Endothelial cell of umbilical vein (primary cell): ENCODE data around the gene ARHGEF7. TPM values are rescaled to one million over a fixed set of nuclear protein-coding genes. Genes with fewer than 3 reads are reported as not detected.

Experiments used
- BruUV-seq: library from RNA; stranded (reverse); fragments of 400-500 nt; replicated peaks from 2 replicates; lab custom pipeline; 2021; lab: Mats Ljungman, UMichigan
- CTCF ChIA-PET: fragments of 300-600, 350-600 bp; sonication (Branson Sonifier 250); formaldehyde crosslinking; loops from one replicate; lab custom pipeline; 2021; ENCODE audit warnings: antibody characterized with exemption, inconsistent platforms; lab: Charles Lee
- POLR2A ChIA-PET: fragments of 300-600, 350-600 bp; sonication (Branson Sonifier 250); formaldehyde crosslinking; loops from one replicate; lab custom pipeline; 2021; ENCODE audit warnings: antibody characterized with exemption, inconsistent platforms; lab: Charles Lee
- DNase-seq: peaks from one replicate; pipeline ENCODE4 v3.0.0-alpha.2; 2011; ENCODE audit warnings: low read depth, low spot score
- FAIRE-seq: peaks from 2 replicates; lab custom pipeline; 2011; peaks lifted over from hg19 to GRCh38; lab: Jason Lieb, UNC
- H2AFZ ChIP-seq: 2 replicates; pipeline ENCODE4 v1.6.0; 2012; ENCODE audit warnings: low read depth, low read length, control low read depth, inconsistent platforms
- H3K27ac ChIP-seq: 2 replicates; pipeline ENCODE4 v1.5.1; 2011; ENCODE audit warnings: low read depth, mild to moderate bottlenecking, control low read depth, low read length, moderate library complexity; ENCODE audit not compliant: insufficient read depth
- H3K27me3 ChIP-seq, 2 experiments: 2 replicates each; pipeline versions ENCODE4 v1.6.0 to v1.6.1; 2011; ENCODE audit warnings: low read length in 2 of 2, mixed read lengths in 1 of 2; ENCODE audit not compliant: control insufficient read depth in 2 of 2, insufficient read depth in 2 of 2
- H3K36me3 ChIP-seq, 2 experiments: 2 replicates in 1 of 2; 3 replicates in 1 of 2; pipeline ENCODE4 v1.5.1; 2011; ENCODE audit warnings: low read length in 2 of 2, mild to moderate bottlenecking in 1 of 2, moderate library complexity in 1 of 2; ENCODE audit not compliant: control insufficient read depth in 2 of 2, insufficient read depth in 2 of 2; ENCODE audit errors: extremely low read depth in 1 of 2
- H3K4me1 ChIP-seq: 3 replicates; pipeline ENCODE4 v1.5.1; 2011; ENCODE audit warnings: mild to moderate bottlenecking, low read length; ENCODE audit not compliant: control insufficient read depth, insufficient read depth; ENCODE audit errors: extremely low read depth
- H3K4me2 ChIP-seq: 2 replicates; pipeline ENCODE4 v1.6.1; 2011; ENCODE audit warnings: low read length, control low read depth, mixed read lengths; ENCODE audit not compliant: insufficient read depth
- H3K4me3 ChIP-seq, 3 experiments: fragments of 200-600 bp in 1 of 3; sonication (generic), shearing (Covaris generic) in 1 of 3; replicated peaks in 1 of 3; 2 replicates each; pipeline ENCODE4 v1.5.1; 2011 to 2016; ENCODE audit warnings: control low read depth in 3 of 3, low read length in 3 of 3, mild to moderate bottlenecking in 2 of 3, inconsistent platforms in 1 of 3, low read depth in 1 of 3, moderate library complexity in 1 of 3; ENCODE audit not compliant: insufficient read depth in 1 of 3
- H3K79me2 ChIP-seq: 2 replicates; pipeline ENCODE4 v1.6.0; 2012; ENCODE audit warnings: low read length, inconsistent platforms; ENCODE audit not compliant: control insufficient read depth, insufficient read depth
- H3K9ac ChIP-seq: replicated peaks from 2 replicates; pipeline ENCODE3; 2011; ENCODE audit warnings: low read length, control low read depth; ENCODE audit not compliant: insufficient read depth; ENCODE audit errors: extremely low read depth
- H3K9me1 ChIP-seq: replicated peaks from 3 replicates; pipeline ENCODE4 v1.6.0; 2011; ENCODE audit warnings: mild to moderate bottlenecking, low read length; ENCODE audit not compliant: control insufficient read depth, insufficient read depth; ENCODE audit errors: extremely low read depth
- H3K9me3 ChIP-seq: replicated peaks from 2 replicates; pipeline ENCODE4 v1.5.1; 2012; ENCODE audit warnings: low read length, inconsistent platforms; ENCODE audit not compliant: control insufficient read depth, insufficient read depth
- H4K20me1 ChIP-seq: replicated peaks from 2 replicates; pipeline ENCODE3; 2011; ENCODE audit warnings: mild to moderate bottlenecking, low read length; ENCODE audit not compliant: control insufficient read depth, insufficient read depth; ENCODE audit errors: extremely low read depth
- EZH2 ChIP-seq: IDR thresholded peaks from 2 replicates; pipeline ENCODE4 v1.6.1; 2012; ENCODE audit warnings: borderline replicate concordance, low read depth, mild to moderate bottlenecking, moderate library complexity, low read length, inconsistent platforms; ENCODE audit not compliant: severe bottlenecking
- FOS ChIP-seq: IDR thresholded peaks from 2 replicates; pipeline ENCODE4 v1.6.1; 2011; ENCODE audit warnings: mild to moderate bottlenecking, low read length, moderate library complexity, borderline replicate concordance; ENCODE audit not compliant: insufficient read depth
- GATA2 ChIP-seq: IDR thresholded peaks from 2 replicates; pipeline ENCODE4 v1.7.0; 2011; ENCODE audit warnings: low read depth, mild to moderate bottlenecking, moderate library complexity, mixed read lengths, low read length; ENCODE audit not compliant: insufficient read length, insufficient read depth
- JUN ChIP-seq: IDR thresholded peaks from 2 replicates; pipeline ENCODE4 v1.6.1; 2011; ENCODE audit warnings: borderline replicate concordance, low read depth; ENCODE audit not compliant: insufficient read length, insufficient read depth
- MAX ChIP-seq: IDR thresholded peaks from 2 replicates; pipeline ENCODE4 v1.6.1; 2011; ENCODE audit not compliant: insufficient read depth, insufficient read length
- MYC ChIP-seq: IDR thresholded peaks from one replicate; pipeline ENCODE4 v1.6.1; 2011; ENCODE audit warnings: mild to moderate bottlenecking, low read depth, low read length
- POLR2A ChIP-seq: IDR thresholded peaks from 2 replicates; pipeline ENCODE4 v1.6.1; 2012; ENCODE audit warnings: low read depth, mild to moderate bottlenecking, control low read depth, low read length
- POLR2AphosphoS5 ChIP-seq: IDR thresholded peaks from 2 replicates; pipeline ENCODE4 v1.6.1; 2012; ENCODE audit warnings: low read depth, mild to moderate bottlenecking, control low read depth, low read length, moderate library complexity; ENCODE audit not compliant: insufficient read depth
- dilution Hi-C: fragments of 300-500 bp; cut with MboI; formaldehyde crosslinking; loops from one replicate; pipeline ENCODE4 v1.15.0; 2019; ENCODE audit warnings: low sequenced_read_pairs; ENCODE audit not compliant: extremely low pct_ligation_motif_present
- intact Hi-C: fragments of 100-400 bp; cut with micrococcal nuclease; formaldehyde crosslinking; loops from one replicate; pipeline ENCODE4 v1.10.0; 2022
- polyA plus RNA-seq, 4 experiments: library from polyadenylated mRNA; depleted of rRNA in 3 of 4; stranded (reverse) in 3 of 4; unstranded in 1 of 4; fragments of >200 nt; gene quantifications; 2 replicates each; pipeline versions ENCODE4 v1.2.1 to v1.2.3, GENCODE V29; 2011 to 2012; ENCODE audit warnings: missing spikeins in 1 of 4
- total RNA-seq: library from RNA; stranded (reverse); gene quantifications from 2 replicates; pipeline ENCODE4 v1.2.3, GENCODE V29; 2021
- TF ChIP-seq, protein P1 (sequence below), 2 donors: IDR thresholded peaks; 1 replicate in 1 of 2; 2 replicates in 1 of 2; pipeline ENCODE4 v1.5.1; 2011; ENCODE audit warnings: low read length in 2 of 2, mild to moderate bottlenecking in 2 of 2, moderate library complexity in 2 of 2, control low read depth in 1 of 2, inconsistent platforms in 1 of 2, low read depth in 1 of 2; ENCODE audit not compliant: insufficient read depth in 1 of 2; ENCODE audit errors: extremely low read depth in 1 of 2

The ARHGEF7 gene
- total and polyA plus RNA-seq, 2 donors (not counting 3 experiments of a cell fraction or from before 2014, with no cell fraction given): 94.9 to 155 TPM

- Histone ChIP-seq H3K79me2 (peaks cover 10% of the 10 kb centered on the region), H4K20me1 (peaks cover 6% of the 10 kb centered on the region), H3K36me3 (peaks cover 26 to 58% of the 10 kb centered on the region in 2 experiments), H3K9me1 (no peaks in the 10 kb centered on the region), H3K4me1 (no peaks in the 10 kb centered on the region), H3K9ac (no peak overlapping the region), H2AFZ (no peak overlapping the region), H3K4me2 (no peak overlapping the region), H3K27ac (no peak overlapping the region), H3K4me3 (no peak overlapping the region), H3K27me3 (no peaks in the 10 kb centered on the region), H3K9me3 (no peaks in the 10 kb centered on the region)
- no TSS peak for BruUV-seq
- POLR2A ChIA-PET: no interaction called here
- CTCF ChIA-PET: no interaction called here
- dilution Hi-C loops: no loop called here
- FAIRE-seq (no peak), DNase-seq (no peak)
- intact Hi-C loops: no loop called here
- TF ChIP-seq FOS (no peak), MAX (no peak), EZH2 (no peak), JUN (no peak), MYC (no peak), POLR2A (no peak), POLR2AphosphoS5 (no peak), GATA2 (no peak)
- TF ChIP-seq, protein P1, sequence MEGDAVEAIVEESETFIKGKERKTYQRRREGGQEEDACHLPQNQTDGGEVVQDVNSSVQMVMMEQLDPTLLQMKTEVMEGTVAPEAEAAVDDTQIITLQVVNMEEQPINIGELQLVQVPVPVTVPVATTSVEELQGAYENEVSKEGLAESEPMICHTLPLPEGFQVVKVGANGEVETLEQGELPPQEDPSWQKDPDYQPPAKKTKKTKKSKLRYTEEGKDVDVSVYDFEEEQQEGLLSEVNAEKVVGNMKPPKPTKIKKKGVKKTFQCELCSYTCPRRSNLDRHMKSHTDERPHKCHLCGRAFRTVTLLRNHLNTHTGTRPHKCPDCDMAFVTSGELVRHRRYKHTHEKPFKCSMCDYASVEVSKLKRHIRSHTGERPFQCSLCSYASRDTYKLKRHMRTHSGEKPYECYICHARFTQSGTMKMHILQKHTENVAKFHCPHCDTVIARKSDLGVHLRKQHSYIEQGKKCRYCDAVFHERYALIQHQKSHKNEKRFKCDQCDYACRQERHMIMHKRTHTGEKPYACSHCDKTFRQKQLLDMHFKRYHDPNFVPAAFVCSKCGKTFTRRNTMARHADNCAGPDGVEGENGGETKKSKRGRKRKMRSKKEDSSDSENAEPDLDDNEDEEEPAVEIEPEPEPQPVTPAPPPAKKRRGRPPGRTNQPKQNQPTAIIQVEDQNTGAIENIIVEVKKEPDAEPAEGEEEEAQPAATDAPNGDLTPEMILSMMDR (IDR thresholded peaks at IDR 0.05; ENCODE audit: extremely low read depth in 1 of 2, insufficient read depth in 1 of 2, low read depth in 1 of 2, low read length in 2 of 2): no peak
Observed at GRCh38 chr13:111270765-111271698, 155.9 kb downstream of the ARHGEF7 start.
